Measurements from ENCODE around the gene RNF103.

The RNF103 gene

DNA sequence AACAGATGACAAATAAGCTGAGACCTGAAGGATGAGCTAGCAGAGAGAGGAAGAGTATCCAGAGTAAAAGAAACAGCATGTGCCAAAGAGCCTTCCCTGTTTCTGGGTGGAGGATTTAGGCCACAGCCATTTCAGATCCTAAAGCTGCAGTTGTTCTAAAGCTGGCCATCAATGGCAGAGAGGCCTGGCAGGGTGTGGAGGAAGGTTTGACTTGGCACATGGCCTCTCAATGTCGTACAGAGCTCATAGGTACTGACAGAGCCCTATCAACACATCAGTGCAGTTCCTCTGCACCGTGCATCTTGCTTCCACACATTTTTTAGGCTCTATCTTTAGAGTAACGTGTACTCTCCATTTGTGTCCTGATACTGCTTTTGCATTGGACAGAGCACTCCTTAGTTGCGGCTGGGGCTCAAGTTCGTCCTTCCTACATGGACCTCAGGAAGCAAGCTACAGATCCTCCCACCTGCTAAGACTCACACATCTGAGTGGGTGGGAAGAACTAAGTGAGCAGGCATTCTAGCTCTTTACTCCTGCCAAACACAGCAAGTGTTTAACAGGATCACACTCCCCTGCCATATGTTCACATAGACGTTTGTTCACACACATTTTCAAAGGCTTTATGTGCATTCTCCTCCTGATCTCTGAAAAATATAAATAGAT lies 57.4 kb downstream of the RNF103 start:
- TF ChIP-seq CREB1 (IDR thresholded peaks at IDR 0.05; ENCODE audit: low read depth) = no peak
- no peak for TF ChIP-seq EP300 (IDR thresholded peaks at IDR 0.05; ENCODE audit: borderline replicate concordance)
- no peak for TF ChIP-seq MAX (IDR thresholded peaks at IDR 0.05)
- no peak for TF ChIP-seq FOXM1 (IDR thresholded peaks at IDR 0.05; ENCODE audit: borderline replicate concordance, low read depth)
- no peak for TF ChIP-seq NFIC (IDR thresholded peaks at IDR 0.05)
- no peak for TF ChIP-seq EGR1 (IDR thresholded peaks at IDR 0.05)
- no peak for TF ChIP-seq TAF1 (IDR thresholded peaks at IDR 0.05; ENCODE audit: low read depth)

DNA sequence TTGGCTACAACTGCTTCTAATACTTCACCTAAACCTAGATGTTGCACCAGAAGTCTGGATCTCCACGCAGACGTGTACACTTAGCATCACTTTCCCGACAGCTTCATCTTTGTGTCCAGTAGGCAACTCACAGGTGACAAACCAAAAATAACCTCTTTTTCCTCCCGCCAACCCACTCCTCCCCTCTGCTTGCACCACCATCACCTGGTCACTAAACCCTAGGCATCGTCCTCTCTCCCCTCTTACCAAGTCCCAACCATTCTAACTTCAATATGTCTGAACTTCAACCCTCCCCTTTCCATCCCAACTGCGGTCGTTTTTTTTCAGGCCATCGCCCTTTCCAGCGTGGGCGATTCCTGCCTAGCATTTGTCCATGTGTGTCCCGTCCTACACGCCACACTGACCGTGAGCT lies 60.0 kb downstream of the RNF103 start:
- TF ChIP-seq TEAD4 (IDR thresholded peaks at IDR 0.05) (no peak), CREB1 (IDR thresholded peaks at IDR 0.05; ENCODE audit: low read depth) (no peak)

GRCh38 chr2:86562922-86563649 lies 60.6 kb downstream of the RNF103 start, which contains the start of gene CHMP3:
TSS of gene CHMP3 (minus strand) at chr2:86563443. CDS start at chr2:86563348, 95 bp downstream.
- TF ChIP-seq NFIC (IDR thresholded peaks at IDR 0.05) = no peak
- TF ChIP-seq TCF12 (IDR thresholded peaks at IDR 0.05; ENCODE audit: low read depth) = peak; percentile 55; the same call in 1 of the 2 replicates
- TF ChIP-seq USF1 (IDR thresholded peaks at IDR 0.05) = peak; percentile 52; the same call in 1 of the 2 replicates
- TF ChIP-seq EP300 (IDR thresholded peaks at IDR 0.05; ENCODE audit: borderline replicate concordance) = peak; percentile 55; the same call in 1 of the 2 replicates
- peak; percentile 32; the same call in 1 of the 2 replicates for TF ChIP-seq YY1 (IDR thresholded peaks at IDR 0.05; ENCODE audit: low read depth)
- TF ChIP-seq CEBPB (IDR thresholded peaks at IDR 0.05) = no peak
- TF ChIP-seq TAF1 (IDR thresholded peaks at IDR 0.05; ENCODE audit: low read depth) = peak; percentile 25; the same call in 1 of the 2 replicates
- TF ChIP-seq TEAD4 (IDR thresholded peaks at IDR 0.05) = no peak
- TF ChIP-seq CREB1 (IDR thresholded peaks at IDR 0.05; ENCODE audit: low read depth) = peak; percentile 47
- TF ChIP-seq MAX (IDR thresholded peaks at IDR 0.05) = peak; percentile 98
- TF ChIP-seq ZBTB7A (IDR thresholded peaks at IDR 0.05; ENCODE audit: low read depth) = peak; percentile 61; the same call in 1 of the 2 replicates
- TF ChIP-seq FOXM1 (IDR thresholded peaks at IDR 0.05; ENCODE audit: borderline replicate concordance, low read depth) = no peak
- TF ChIP-seq RAD21 (IDR thresholded peaks at IDR 0.05; ENCODE audit: low read depth) = no peak
- TF ChIP-seq, protein P1, sequence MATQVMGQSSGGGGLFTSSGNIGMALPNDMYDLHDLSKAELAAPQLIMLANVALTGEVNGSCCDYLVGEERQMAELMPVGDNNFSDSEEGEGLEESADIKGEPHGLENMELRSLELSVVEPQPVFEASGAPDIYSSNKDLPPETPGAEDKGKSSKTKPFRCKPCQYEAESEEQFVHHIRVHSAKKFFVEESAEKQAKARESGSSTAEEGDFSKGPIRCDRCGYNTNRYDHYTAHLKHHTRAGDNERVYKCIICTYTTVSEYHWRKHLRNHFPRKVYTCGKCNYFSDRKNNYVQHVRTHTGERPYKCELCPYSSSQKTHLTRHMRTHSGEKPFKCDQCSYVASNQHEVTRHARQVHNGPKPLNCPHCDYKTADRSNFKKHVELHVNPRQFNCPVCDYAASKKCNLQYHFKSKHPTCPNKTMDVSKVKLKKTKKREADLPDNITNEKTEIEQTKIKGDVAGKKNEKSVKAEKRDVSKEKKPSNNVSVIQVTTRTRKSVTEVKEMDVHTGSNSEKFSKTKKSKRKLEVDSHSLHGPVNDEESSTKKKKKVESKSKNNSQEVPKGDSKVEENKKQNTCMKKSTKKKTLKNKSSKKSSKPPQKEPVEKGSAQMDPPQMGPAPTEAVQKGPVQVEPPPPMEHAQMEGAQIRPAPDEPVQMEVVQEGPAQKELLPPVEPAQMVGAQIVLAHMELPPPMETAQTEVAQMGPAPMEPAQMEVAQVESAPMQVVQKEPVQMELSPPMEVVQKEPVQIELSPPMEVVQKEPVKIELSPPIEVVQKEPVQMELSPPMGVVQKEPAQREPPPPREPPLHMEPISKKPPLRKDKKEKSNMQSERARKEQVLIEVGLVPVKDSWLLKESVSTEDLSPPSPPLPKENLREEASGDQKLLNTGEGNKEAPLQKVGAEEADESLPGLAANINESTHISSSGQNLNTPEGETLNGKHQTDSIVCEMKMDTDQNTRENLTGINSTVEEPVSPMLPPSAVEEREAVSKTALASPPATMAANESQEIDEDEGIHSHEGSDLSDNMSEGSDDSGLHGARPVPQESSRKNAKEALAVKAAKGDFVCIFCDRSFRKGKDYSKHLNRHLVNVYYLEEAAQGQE (IDR thresholded peaks at IDR 0.05; ENCODE audit: low read depth) = no peak
- no peak for TF ChIP-seq EGR1 (IDR thresholded peaks at IDR 0.05)

DNA sequence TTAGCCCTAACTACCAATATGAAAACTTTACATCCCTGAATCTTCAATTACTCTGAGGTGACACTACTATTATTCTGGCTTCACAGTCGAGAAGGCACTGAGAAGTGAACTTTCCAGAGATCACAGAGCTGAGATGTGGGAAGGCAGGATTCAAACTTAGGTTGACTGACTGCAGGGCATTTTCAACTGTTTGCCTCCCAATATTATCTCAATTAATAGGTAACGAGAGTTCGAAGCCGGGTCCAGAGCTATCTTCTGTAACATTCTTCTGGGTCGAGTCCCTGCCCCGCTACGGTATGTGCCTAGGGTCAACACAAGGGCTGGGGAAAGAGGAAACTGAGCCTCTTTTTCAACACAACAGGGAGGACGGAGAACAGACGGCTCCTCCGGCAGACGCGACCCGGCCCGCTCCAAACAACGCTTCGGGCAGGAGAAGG lies 61.2 kb downstream of the RNF103 start:
- no peak for TF ChIP-seq FOXM1 (IDR thresholded peaks at IDR 0.05; ENCODE audit: borderline replicate concordance, low read depth)
- no peak for TF ChIP-seq NFIC (IDR thresholded peaks at IDR 0.05)
- TF ChIP-seq MAX (IDR thresholded peaks at IDR 0.05) = no peak
- no peak for TF ChIP-seq RAD21 (IDR thresholded peaks at IDR 0.05; ENCODE audit: low read depth)

GRCh38 chr2:86557836-86558235 lies 65.8 kb downstream of the RNF103 start:
- TF ChIP-seq CEBPB (IDR thresholded peaks at IDR 0.05) = no peak
- no peak for TF ChIP-seq MAX (IDR thresholded peaks at IDR 0.05)
- no peak for TF ChIP-seq CREB1 (IDR thresholded peaks at IDR 0.05; ENCODE audit: low read depth)
- TF ChIP-seq TEAD4 (IDR thresholded peaks at IDR 0.05) = no peak
- TF ChIP-seq YY1 (IDR thresholded peaks at IDR 0.05; ENCODE audit: low read depth) = no peak
- no peak for TF ChIP-seq TAF1 (IDR thresholded peaks at IDR 0.05; ENCODE audit: low read depth)
- TF ChIP-seq RAD21 (IDR thresholded peaks at IDR 0.05; ENCODE audit: low read depth) = no peak
- no peak for TF ChIP-seq ZBTB7A (IDR thresholded peaks at IDR 0.05; ENCODE audit: low read depth)
- no peak for TF ChIP-seq TCF12 (IDR thresholded peaks at IDR 0.05; ENCODE audit: low read depth)
- TF ChIP-seq NFIC (IDR thresholded peaks at IDR 0.05) = no peak
- TF ChIP-seq EP300 (IDR thresholded peaks at IDR 0.05; ENCODE audit: borderline replicate concordance) = no peak
- no peak for TF ChIP-seq EGR1 (IDR thresholded peaks at IDR 0.05)
- TF ChIP-seq, protein P1 (IDR thresholded peaks at IDR 0.05; ENCODE audit: low read depth) = no peak
- TF ChIP-seq USF1 (IDR thresholded peaks at IDR 0.05) = no peak
- TF ChIP-seq FOXM1 (IDR thresholded peaks at IDR 0.05; ENCODE audit: borderline replicate concordance, low read depth) = no peak
